Measurements from ENCODE around the gene IGFBP2. TPM values are rescaled to one million over a fixed set of nuclear protein-coding genes. Genes with fewer than 3 reads are reported as not detected.

The IGFBP2 gene
- total RNA-seq, 1 experiment from 2014 or later = 175 TPM

DNA sequence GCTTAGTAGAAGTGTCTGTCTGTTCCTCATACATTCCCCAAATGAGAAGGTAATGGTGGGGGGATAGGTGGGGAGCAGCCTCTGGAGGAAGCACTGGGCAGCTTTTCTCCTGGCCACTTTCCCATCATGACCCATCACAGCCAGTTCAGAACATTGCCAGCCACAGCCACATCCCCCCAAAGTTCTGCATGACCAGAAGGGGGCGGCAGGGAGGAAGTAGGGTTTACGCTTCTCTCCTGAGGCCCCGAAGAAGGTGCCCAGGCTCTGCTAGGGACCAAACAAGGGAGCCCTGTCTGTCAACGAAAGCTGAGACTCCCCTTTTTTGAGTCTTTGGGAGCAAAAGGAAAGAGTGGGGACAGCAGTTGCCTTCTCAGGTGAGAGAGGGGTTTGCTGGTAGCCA, 54.4 kb downstream of the IGFBP2 start:
- Histone ChIP-seq H3K36me3 (no peaks in the 10 kb centered on the region), H3K27ac (no peak overlapping the region), H3K27me3 (no peaks in the 10 kb centered on the region), H3K4me1 (peaks cover 29% of the 10 kb centered on the region), H3K4me3 (no peak overlapping the region), H3K9me3 (replicated peaks) (no peaks in the 10 kb centered on the region)
- DNase-seq = peak in 1 of 2 experiments; percentile 47

DNA sequence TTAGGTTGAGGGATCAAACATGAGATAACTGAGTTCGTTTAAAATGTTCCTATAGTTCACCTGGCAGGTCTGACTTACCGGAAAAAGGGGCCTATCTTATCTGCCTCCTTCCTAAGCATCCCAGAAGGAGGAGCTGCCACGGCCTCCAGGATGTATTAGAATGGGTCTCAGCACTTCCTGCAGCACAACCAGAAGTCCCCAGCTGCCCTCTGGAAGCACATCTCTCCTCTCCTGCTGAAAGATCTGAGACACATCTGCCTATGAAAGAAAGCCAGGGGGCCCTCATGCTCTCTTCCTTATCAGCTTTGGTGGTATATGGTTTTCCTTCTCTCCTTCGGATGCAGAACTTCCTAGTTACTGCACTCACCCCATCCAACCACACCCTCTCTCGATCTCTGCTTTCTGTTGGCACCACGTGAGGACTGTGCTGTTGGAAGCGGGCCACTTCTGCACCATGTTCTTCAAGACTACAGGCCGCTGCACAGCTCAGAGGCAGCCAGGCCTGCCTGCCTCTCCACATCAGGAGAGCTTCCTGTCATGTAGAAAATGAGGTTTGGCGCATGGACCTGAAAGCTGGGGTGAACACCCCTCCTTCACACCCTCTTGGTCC, 55.6 kb downstream of the IGFBP2 start:
- H3K27me3 ChIP-seq = no peaks in the 10 kb centered on the region
- no peak overlapping the region for H3K4me3 ChIP-seq
- H3K9me3 ChIP-seq (replicated peaks) = no peaks in the 10 kb centered on the region
- H3K4me1 ChIP-seq = peaks cover 27% of the 10 kb centered on the region
- no peak overlapping the region for H3K27ac ChIP-seq
- no peak for DNase-seq
- no peaks in the 10 kb centered on the region for H3K36me3 ChIP-seq

DNA sequence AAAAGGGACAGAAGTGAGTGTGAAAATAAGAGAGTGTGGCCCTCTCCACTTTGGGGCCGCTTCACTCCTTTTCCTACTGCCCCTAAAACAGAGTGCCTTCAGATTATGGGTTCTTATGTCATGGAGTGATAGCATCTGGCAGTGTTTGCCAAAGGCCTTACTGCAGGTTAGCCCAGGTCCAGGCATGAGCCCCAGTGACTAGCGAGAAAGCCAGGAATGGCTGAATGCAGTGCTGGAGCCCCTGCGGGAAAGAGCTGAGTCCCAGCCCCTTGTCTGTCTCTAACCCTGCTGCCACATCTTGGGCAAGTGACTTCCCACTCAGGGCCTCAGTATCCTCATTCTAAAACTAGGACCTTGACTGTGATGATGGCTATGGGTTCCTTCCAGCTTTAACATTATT, 56.2 kb downstream of the IGFBP2 start:
- Histone ChIP-seq H3K4me1 (peaks cover 26% of the 10 kb centered on the region), H3K9me3 (replicated peaks) (no peaks in the 10 kb centered on the region), H3K27me3 (no peaks in the 10 kb centered on the region), H3K4me3 (no peak overlapping the region), H3K36me3 (no peaks in the 10 kb centered on the region), H3K27ac (no peak overlapping the region)
- no peak for DNase-seq

DNA sequence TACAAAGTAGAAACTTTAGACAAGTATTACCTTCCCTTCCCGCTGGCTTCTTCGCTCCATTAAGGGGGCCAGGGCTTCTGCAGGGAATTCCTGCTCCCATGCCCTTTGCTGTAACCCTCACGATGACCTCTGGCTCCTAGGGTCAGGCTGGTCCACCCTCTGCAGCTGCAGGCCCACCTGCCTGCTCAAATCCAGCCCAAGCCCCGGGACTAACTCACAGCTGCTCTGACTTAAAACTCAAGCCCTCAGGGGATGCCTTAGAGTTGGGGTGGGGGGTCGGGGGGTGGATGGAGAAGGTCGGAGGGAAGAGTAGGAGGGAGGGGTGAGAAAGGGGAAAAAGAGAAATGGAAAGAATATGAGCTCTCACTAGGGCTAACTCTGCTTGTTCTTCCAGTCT, 57.2 kb downstream of the IGFBP2 start:
- Histone ChIP-seq H3K4me1 (peaks cover 24% of the 10 kb centered on the region), H3K27ac (peak overlapping the region; percentile 57), H3K9me3 (replicated peaks) (no peaks in the 10 kb centered on the region), H3K36me3 (no peaks in the 10 kb centered on the region), H3K4me3 (no peak overlapping the region), H3K27me3 (no peaks in the 10 kb centered on the region)
- peak; percentile 58 to 77 for DNase-seq

DNA sequence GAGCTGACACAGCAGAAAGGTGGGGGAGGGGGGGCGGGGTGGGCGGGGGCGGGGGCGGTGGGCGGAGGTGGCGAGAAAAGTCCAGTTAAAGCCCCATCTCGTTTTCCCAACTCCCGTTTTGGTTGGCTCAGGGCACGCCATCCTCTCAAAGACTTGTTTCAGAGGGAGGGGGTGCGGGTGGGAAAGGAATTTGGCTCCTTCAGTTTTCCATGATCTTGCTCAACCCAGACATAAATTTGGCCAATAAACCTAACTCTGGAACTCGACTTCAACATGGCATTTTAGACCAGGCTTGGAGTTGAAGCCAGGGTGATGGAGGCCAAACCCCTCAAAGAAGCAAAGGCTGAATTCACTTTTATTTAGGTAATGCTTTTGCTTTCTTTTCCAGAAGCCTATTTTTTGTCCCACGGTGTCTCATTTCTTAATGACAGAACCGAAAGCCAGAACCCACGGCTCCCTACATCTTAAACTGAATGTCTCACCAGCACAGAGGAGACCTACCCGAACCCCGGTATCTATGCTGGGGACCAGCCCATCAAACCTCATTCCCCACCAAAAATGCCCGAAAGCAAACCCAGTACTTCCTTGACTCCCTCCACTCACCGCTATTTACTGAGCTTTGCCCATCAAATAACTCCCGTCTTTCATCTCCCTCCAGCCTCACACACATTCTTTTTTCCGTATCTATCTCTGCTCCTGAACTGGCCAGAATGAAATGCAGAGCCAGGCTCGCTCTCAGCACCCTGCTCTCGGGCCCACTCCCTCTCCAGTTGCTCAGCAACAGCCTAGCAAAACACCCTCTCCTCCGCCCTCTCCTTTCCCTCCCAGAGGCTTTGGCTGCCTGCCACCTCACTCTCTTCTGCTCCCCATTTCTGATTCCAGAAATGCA, 57.9 kb downstream of the IGFBP2 start:
- H3K27me3 ChIP-seq = no peaks in the 10 kb centered on the region
- H3K36me3 ChIP-seq = no peaks in the 10 kb centered on the region
- H3K4me3 ChIP-seq = peak overlapping the region; percentile 60
- H3K4me1 ChIP-seq = peaks cover 29% of the 10 kb centered on the region
- peak overlapping the region; percentile 78 for H3K27ac ChIP-seq
- peak; percentile 83 to 88 for DNase-seq
- H3K9me3 ChIP-seq (replicated peaks) = no peaks in the 10 kb centered on the region

DNA sequence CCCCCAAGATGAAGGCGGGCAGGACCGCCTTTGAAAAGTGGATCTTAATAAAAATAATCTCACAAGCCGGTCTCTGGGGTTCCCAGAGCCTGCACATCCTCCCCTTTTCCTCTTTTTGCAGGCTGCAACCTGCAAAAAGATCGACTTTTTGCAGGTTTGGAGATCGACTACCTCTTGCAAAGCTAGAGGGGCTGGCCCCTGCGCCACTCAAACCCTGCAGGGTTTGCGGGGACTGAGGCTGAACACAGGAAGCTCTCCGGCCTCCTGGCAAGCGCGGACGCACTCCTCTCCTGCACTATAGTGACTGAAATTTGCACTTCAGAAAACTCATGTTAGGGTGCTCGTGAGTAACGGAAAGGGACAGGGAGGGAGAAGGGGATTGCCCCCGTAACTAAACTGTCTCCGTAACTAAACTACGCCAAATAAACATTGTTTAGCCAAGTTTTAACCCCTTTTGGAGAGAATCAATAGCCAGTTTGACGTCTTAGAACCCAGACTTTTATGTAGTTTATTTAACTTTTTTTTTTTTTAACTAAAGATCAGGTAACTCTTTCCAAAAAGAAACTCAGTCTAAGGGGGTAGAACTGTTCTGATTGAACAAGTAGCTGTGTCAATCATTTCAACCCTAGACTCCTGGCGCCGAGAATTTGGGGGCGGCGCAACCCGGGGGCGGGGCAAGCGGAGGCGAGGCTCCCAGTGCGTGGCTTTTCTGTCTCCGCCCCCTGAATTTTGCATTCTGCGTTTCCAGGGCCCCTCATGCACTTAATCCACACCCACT, 59.6 kb downstream of the IGFBP2 start:
- H3K36me3 ChIP-seq = no peaks in the 10 kb centered on the region
- DNase-seq = peak; percentile 80 to 88
- peak overlapping the region; percentile 60 for H3K4me3 ChIP-seq
- no peaks in the 10 kb centered on the region for H3K9me3 ChIP-seq (replicated peaks)
- H3K4me1 ChIP-seq = peaks cover 22% of the 10 kb centered on the region
- peak overlapping the region; percentile 78 for H3K27ac ChIP-seq
- H3K27me3 ChIP-seq = no peaks in the 10 kb centered on the region

DNA sequence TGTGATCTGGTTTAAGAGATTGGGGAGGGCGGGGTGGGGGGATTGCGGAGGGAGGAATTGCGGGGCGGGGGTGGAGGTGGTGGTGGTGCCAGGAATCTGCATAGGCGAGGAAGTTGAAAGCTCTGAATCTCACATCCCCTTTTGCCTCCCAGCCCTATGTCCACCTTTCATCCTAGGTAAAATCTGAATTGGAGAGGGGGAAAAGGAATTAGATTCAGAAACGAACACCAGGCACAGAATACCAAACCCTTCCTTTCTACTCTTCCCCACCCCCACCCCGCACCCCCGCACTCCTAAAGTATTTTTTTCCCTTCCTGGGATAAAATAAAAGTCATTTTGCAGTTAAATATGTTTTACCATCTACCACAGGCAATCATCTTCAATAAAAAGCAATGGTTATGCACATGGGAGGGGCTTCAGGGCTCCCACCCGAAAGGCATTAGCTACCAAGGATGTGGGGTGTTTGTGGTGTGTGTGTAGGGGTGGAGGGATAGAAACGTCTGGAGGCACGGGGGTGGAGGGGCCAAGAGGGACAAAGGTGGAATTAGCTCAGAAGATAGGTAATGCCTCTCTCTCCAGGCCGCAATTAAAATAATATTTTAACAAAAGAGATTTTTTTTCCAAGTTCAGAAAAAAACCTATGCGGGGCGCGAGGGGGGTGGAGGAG, 60.3 kb downstream of the IGFBP2 start:
- H3K4me3 ChIP-seq = peak overlapping the region; percentile 58
- H3K4me1 ChIP-seq = peaks cover 22% of the 10 kb centered on the region
- no peaks in the 10 kb centered on the region for H3K27me3 ChIP-seq
- H3K27ac ChIP-seq = no peak overlapping the region
- no peaks in the 10 kb centered on the region for H3K9me3 ChIP-seq (replicated peaks)
- no peaks in the 10 kb centered on the region for H3K36me3 ChIP-seq
- peak in 1 of 2 experiments; percentile 44 for DNase-seq

DNA sequence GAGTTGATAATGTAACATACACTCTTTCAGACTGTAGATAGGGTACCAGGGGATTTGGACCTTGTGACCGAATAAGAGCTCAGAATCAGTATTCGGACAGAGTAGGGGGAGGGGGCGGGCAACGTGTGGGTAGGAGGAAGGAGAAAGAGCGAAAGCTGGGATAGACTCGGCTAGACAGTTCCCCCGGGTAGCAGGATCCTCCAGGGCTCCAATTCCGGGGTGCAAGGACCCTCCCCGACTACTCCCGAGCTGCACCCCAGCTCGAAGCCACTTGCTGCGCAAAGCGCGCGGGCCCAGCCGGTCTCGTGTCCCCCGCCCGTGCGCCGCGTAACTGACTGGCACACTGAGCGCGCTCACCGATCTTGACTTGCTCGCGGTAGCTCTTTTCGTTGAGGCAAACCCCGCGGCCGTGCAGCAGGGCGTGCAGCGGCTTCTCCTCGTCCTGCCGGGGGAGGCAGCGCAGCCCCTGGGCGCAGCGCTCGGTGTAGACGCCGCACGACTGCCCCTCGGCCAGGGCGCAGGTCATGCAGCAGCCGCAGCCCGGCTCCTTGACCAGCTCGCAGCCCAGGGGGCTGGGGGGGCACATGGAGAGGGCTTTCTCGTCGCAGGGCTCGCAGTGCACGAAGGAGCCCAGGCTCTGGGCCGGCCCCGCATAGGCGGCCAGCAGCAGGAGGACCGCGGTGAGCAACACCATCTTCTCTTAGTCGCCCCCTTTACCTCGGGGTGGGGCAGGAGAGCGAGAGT, 61.0 kb downstream of the IGFBP2 start:
- DNase-seq = peak; percentile 61 to 66
- Histone ChIP-seq H3K9me3 (replicated peaks) (no peaks in the 10 kb centered on the region), H3K27ac (no peak overlapping the region), H3K36me3 (no peaks in the 10 kb centered on the region), H3K27me3 (no peaks in the 10 kb centered on the region), H3K4me1 (peaks cover 20% of the 10 kb centered on the region), H3K4me3 (peak overlapping the region; percentile 58)

DNA sequence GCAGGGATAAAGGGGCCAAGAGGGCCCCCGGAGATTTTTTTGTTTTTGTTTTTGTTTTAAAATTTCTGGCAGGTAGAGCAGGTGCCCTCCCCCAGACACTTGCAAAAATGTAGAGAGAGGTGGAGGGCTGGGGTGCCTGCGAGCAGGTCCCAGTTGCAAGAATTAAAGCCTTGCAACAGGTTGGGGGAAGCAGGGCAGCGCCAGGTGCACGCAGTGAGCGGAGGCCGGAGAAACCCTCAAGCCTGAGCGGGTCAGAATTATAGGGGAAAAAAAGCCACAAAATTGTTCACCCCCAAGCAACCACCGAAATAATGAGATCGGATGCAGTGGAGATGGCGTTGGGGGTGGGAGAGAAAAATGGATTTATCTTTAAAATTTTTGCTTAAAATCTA, 61.6 kb downstream of the IGFBP2 start:
- no peaks in the 10 kb centered on the region for H3K27me3 ChIP-seq
- peaks cover 20% of the 10 kb centered on the region for H3K4me1 ChIP-seq
- H3K27ac ChIP-seq = no peak overlapping the region
- no peak for DNase-seq
- no peaks in the 10 kb centered on the region for H3K9me3 ChIP-seq (replicated peaks)
- peak overlapping the region; percentile 58 for H3K4me3 ChIP-seq
- no peaks in the 10 kb centered on the region for H3K36me3 ChIP-seq

DNA sequence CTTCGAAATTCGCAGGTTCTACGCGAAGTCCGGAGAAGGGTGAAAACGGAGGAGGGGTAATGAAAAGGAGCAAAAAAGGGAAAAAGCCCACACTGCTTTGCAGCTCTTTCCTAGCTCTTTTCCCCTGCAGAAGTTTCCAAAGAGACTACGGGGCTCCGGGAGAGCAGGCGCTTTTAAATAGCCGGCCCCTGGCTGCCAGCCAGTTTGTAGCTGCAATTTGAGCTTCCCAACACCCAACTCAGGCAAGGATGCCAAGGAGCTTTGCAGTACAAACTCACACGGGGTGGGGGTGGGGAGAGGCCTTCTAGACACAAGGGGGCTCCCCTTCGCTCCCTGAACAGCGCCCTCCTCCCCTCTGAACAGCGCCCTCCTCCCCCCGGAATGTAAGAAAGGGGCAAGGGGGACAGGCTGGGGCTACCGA, 62.2 kb downstream of the IGFBP2 start, which contains the start of gene IGFBP5:
Gene IGFBP5 (minus strand): TSS at position 149 of the 421 bp plus-strand sequence. CDS start 774 bp downstream, outside the sequence.
- no peaks in the 10 kb centered on the region for H3K36me3 ChIP-seq
- no peaks in the 10 kb centered on the region for H3K9me3 ChIP-seq (replicated peaks)
- no peak within 1 kb of the TSS for H3K27ac ChIP-seq
- H3K27me3 ChIP-seq = no peaks in the 10 kb centered on the region
- peak within 1 kb of the TSS; percentile 58 for H3K4me3 ChIP-seq
- peaks cover 20% of the 10 kb centered on the region for H3K4me1 ChIP-seq
- peak; percentile 90 to 95 for DNase-seq

DNA sequence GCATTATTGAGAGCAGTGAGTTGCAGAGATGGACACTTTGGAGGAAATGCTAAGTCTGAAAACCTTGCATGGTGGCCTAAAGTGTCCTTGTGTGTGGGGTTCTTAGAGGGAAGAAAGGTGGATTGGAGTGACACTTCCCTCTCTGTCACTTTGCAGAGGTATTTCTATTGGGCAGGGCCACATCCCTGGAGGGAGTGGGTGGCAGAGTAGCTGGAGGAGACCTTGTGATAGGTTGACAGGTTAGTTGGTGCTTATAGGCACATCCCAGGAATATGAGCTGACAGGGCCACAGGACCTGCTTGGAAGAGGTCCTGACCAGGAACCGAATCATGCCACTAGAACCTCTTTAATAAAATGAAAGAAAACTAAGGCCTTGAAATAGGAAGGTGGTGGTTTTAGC, 63.1 kb downstream of the IGFBP2 start:
- Histone ChIP-seq H3K27ac (no peak overlapping the region), H3K4me1 (peaks cover 26% of the 10 kb centered on the region), H3K4me3 (no peak overlapping the region), H3K9me3 (replicated peaks) (no peaks in the 10 kb centered on the region), H3K27me3 (no peaks in the 10 kb centered on the region), H3K36me3 (no peaks in the 10 kb centered on the region)
- no peak for DNase-seq

DNA sequence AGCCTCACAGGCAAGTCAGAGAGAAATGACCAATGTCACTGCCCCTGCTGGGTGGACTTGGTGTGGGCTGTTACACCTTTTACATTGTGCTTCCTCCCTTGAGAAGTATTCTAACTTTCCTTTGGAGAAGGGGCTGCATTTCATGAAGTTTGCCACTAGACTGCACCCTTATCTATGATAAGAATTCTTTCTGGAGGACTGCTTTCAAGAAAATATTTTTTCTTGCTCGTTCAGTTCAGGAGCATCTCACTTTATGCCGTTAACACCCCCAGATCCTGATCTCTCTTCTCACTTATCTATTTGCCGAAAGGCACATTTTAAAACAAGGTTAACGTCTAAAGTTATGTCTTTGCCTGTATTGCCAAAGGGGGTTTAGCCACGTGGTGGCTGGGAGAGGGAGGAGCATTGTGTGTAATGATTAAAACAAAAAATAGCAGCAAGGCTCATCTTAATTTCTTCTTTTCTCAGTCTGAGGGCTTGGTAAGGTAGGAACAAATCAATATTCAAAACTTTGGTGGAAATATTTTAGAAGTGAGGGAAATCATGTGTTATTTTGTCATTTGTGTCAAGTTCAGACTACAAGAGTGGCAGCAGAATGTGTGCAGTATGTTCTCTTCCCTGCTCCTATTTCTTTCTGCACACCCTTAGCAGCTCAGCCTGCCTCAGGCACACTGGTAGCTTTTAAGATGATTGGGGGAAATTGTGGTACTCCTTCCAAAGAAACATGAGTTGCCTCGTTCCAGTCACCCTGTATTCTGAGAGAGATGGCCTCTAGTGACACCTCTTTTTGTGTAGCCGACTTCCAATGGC, 63.7 kb downstream of the IGFBP2 start:
- Histone ChIP-seq H3K4me1 (peaks cover 26% of the 10 kb centered on the region), H3K27ac (no peak overlapping the region), H3K4me3 (no peak overlapping the region), H3K36me3 (no peaks in the 10 kb centered on the region), H3K9me3 (replicated peaks) (no peaks in the 10 kb centered on the region), H3K27me3 (no peaks in the 10 kb centered on the region)
- DNase-seq = peak in 1 of 2 experiments; percentile 58

DNA sequence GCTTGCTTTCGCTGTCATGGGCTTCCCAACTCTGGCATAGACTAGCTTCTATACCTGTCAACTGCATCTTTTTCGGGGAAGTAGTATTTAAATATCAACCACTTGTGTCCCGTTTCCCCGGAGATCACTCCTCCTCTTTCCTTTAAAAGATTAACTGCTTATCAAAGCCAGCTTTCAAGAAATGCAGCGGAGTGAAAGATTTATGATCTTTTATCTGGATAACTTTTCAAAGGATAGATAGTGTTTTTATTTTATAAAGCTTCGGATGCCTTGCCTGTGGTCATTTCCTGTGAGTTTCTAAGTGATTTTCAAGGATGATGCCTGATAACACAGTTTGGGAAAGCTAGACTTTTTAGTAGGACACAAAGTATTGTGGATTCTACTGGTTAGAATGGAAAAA, 65.1 kb downstream of the IGFBP2 start:
- H3K4me3 ChIP-seq = no peak overlapping the region
- H3K36me3 ChIP-seq = no peaks in the 10 kb centered on the region
- no peaks in the 10 kb centered on the region for H3K9me3 ChIP-seq (replicated peaks)
- H3K4me1 ChIP-seq = peaks cover 26% of the 10 kb centered on the region
- DNase-seq = no peak
- H3K27ac ChIP-seq = no peak overlapping the region
- no peaks in the 10 kb centered on the region for H3K27me3 ChIP-seq
